GM12875 (cell line): ENCODE results near the gene NLRC5.
"Not testable (repeated sequence)": the region's sequence is repeated elsewhere in the genome, so short reads cannot be mapped to it uniquely, and the experiment has no call there.

Experiments
- H3K4me3 ChIP-seq: one replicate; pipeline ENCODE4 v1.5.1; 2011; ENCODE audit warnings: low read depth, low read length, control low read depth
- CTCF ChIP-seq: IDR thresholded peaks from 2 replicates; pipeline ENCODE4 v1.5.1; 2011; ENCODE audit warnings: low read depth, mild to moderate bottlenecking, control low read depth, inconsistent platforms, low read length, moderate library complexity, borderline replicate concordance; ENCODE audit not compliant: insufficient read depth

NLRC5 gene

GRCh38 chr16:57107321-57107922 is 118.1 kb downstream of the NLRC5 start:
- no peak for TF ChIP-seq CTCF

GRCh38 chr16:57108432-57108831 is 119.1 kb downstream of the NLRC5 start:
- TF ChIP-seq CTCF: no peak
- no peak overlapping the region for H3K4me3 ChIP-seq

More at GRCh38 chr16:57107321-57107922, 118.1 kb downstream of the NLRC5 start:
- no peak overlapping the region for H3K4me3 ChIP-seq

- not testable (repeated sequence) for H3K4me3 ChIP-seq
Measured at GRCh38 chr16:57109259-57110105, 120.1 kb downstream of the NLRC5 start.

- no peak for TF ChIP-seq CTCF
- no peak overlapping the region for H3K4me3 ChIP-seq
Measured at GRCh38 chr16:57110937-57111336, 121.6 kb downstream of the NLRC5 start.

- no peak overlapping the region for H3K4me3 ChIP-seq
- TF ChIP-seq CTCF: no peak
Measured at GRCh38 chr16:57111420-57111819, 122.1 kb downstream of the NLRC5 start.

GRCh38 chr16:57112403-57113041 is 123.2 kb downstream of the NLRC5 start:
- no peak for TF ChIP-seq CTCF
- no peak overlapping the region for H3K4me3 ChIP-seq

GRCh38 chr16:57113042-57113453 is 123.7 kb downstream of the NLRC5 start:
- no peak overlapping the region for H3K4me3 ChIP-seq
- TF ChIP-seq CTCF: no peak
